Endothelial cell of umbilical vein (primary cell): ENCODE data around the gene ZNF48. TPM values are rescaled to one million over a fixed set of nuclear protein-coding genes. Genes with fewer than 3 reads are reported as not detected.

Experiments used
- BruUV-seq: library from RNA; stranded (reverse); fragments of 400-500 nt; replicated peaks from 2 replicates; lab custom pipeline; 2021; lab: Mats Ljungman, UMichigan
- CTCF ChIA-PET: fragments of 300-600, 350-600 bp; sonication (Branson Sonifier 250); formaldehyde crosslinking; loops from one replicate; lab custom pipeline; 2021; ENCODE audit warnings: antibody characterized with exemption, inconsistent platforms; lab: Charles Lee
- POLR2A ChIA-PET: fragments of 300-600, 350-600 bp; sonication (Branson Sonifier 250); formaldehyde crosslinking; loops from one replicate; lab custom pipeline; 2021; ENCODE audit warnings: antibody characterized with exemption, inconsistent platforms; lab: Charles Lee
- DNase-seq: peaks from one replicate; pipeline ENCODE4 v3.0.0-alpha.2; 2011; ENCODE audit warnings: low read depth, low spot score
- FAIRE-seq: peaks from 2 replicates; lab custom pipeline; 2011; peaks lifted over from hg19 to GRCh38; lab: Jason Lieb, UNC
- H2AFZ ChIP-seq: 2 replicates; pipeline ENCODE4 v1.6.0; 2012; ENCODE audit warnings: low read depth, low read length, control low read depth, inconsistent platforms
- H3K27ac ChIP-seq: 2 replicates; pipeline ENCODE4 v1.5.1; 2011; ENCODE audit warnings: low read depth, mild to moderate bottlenecking, control low read depth, low read length, moderate library complexity; ENCODE audit not compliant: insufficient read depth
- H3K27me3 ChIP-seq, 2 experiments: 2 replicates each; pipeline versions ENCODE4 v1.6.0 to v1.6.1; 2011; ENCODE audit warnings: low read length in 2 of 2, mixed read lengths in 1 of 2; ENCODE audit not compliant: control insufficient read depth in 2 of 2, insufficient read depth in 2 of 2
- H3K36me3 ChIP-seq, 2 experiments: 2 replicates in 1 of 2; 3 replicates in 1 of 2; pipeline ENCODE4 v1.5.1; 2011; ENCODE audit warnings: low read length in 2 of 2, mild to moderate bottlenecking in 1 of 2, moderate library complexity in 1 of 2; ENCODE audit not compliant: control insufficient read depth in 2 of 2, insufficient read depth in 2 of 2; ENCODE audit errors: extremely low read depth in 1 of 2
- H3K4me1 ChIP-seq: 3 replicates; pipeline ENCODE4 v1.5.1; 2011; ENCODE audit warnings: mild to moderate bottlenecking, low read length; ENCODE audit not compliant: control insufficient read depth, insufficient read depth; ENCODE audit errors: extremely low read depth
- H3K4me2 ChIP-seq: 2 replicates; pipeline ENCODE4 v1.6.1; 2011; ENCODE audit warnings: low read length, control low read depth, mixed read lengths; ENCODE audit not compliant: insufficient read depth
- H3K4me3 ChIP-seq, 3 experiments: fragments of 200-600 bp in 1 of 3; sonication (generic), shearing (Covaris generic) in 1 of 3; replicated peaks in 1 of 3; 2 replicates each; pipeline ENCODE4 v1.5.1; 2011 to 2016; ENCODE audit warnings: control low read depth in 3 of 3, low read length in 3 of 3, mild to moderate bottlenecking in 2 of 3, inconsistent platforms in 1 of 3, low read depth in 1 of 3, moderate library complexity in 1 of 3; ENCODE audit not compliant: insufficient read depth in 1 of 3
- H3K79me2 ChIP-seq: 2 replicates; pipeline ENCODE4 v1.6.0; 2012; ENCODE audit warnings: low read length, inconsistent platforms; ENCODE audit not compliant: control insufficient read depth, insufficient read depth
- H3K9ac ChIP-seq: replicated peaks from 2 replicates; pipeline ENCODE3; 2011; ENCODE audit warnings: low read length, control low read depth; ENCODE audit not compliant: insufficient read depth; ENCODE audit errors: extremely low read depth
- H3K9me1 ChIP-seq: replicated peaks from 3 replicates; pipeline ENCODE4 v1.6.0; 2011; ENCODE audit warnings: mild to moderate bottlenecking, low read length; ENCODE audit not compliant: control insufficient read depth, insufficient read depth; ENCODE audit errors: extremely low read depth
- H3K9me3 ChIP-seq: replicated peaks from 2 replicates; pipeline ENCODE4 v1.5.1; 2012; ENCODE audit warnings: low read length, inconsistent platforms; ENCODE audit not compliant: control insufficient read depth, insufficient read depth
- H4K20me1 ChIP-seq: replicated peaks from 2 replicates; pipeline ENCODE3; 2011; ENCODE audit warnings: mild to moderate bottlenecking, low read length; ENCODE audit not compliant: control insufficient read depth, insufficient read depth; ENCODE audit errors: extremely low read depth
- EZH2 ChIP-seq: IDR thresholded peaks from 2 replicates; pipeline ENCODE4 v1.6.1; 2012; ENCODE audit warnings: borderline replicate concordance, low read depth, mild to moderate bottlenecking, moderate library complexity, low read length, inconsistent platforms; ENCODE audit not compliant: severe bottlenecking
- FOS ChIP-seq: IDR thresholded peaks from 2 replicates; pipeline ENCODE4 v1.6.1; 2011; ENCODE audit warnings: mild to moderate bottlenecking, low read length, moderate library complexity, borderline replicate concordance; ENCODE audit not compliant: insufficient read depth
- GATA2 ChIP-seq: IDR thresholded peaks from 2 replicates; pipeline ENCODE4 v1.7.0; 2011; ENCODE audit warnings: low read depth, mild to moderate bottlenecking, moderate library complexity, mixed read lengths, low read length; ENCODE audit not compliant: insufficient read length, insufficient read depth
- JUN ChIP-seq: IDR thresholded peaks from 2 replicates; pipeline ENCODE4 v1.6.1; 2011; ENCODE audit warnings: borderline replicate concordance, low read depth; ENCODE audit not compliant: insufficient read length, insufficient read depth
- MYC ChIP-seq: IDR thresholded peaks from one replicate; pipeline ENCODE4 v1.6.1; 2011; ENCODE audit warnings: mild to moderate bottlenecking, low read depth, low read length
- POLR2A ChIP-seq: IDR thresholded peaks from 2 replicates; pipeline ENCODE4 v1.6.1; 2012; ENCODE audit warnings: low read depth, mild to moderate bottlenecking, control low read depth, low read length
- POLR2AphosphoS5 ChIP-seq: IDR thresholded peaks from 2 replicates; pipeline ENCODE4 v1.6.1; 2012; ENCODE audit warnings: low read depth, mild to moderate bottlenecking, control low read depth, low read length, moderate library complexity; ENCODE audit not compliant: insufficient read depth
- dilution Hi-C: fragments of 300-500 bp; cut with MboI; formaldehyde crosslinking; loops from one replicate; pipeline ENCODE4 v1.15.0; 2019; ENCODE audit warnings: low sequenced_read_pairs; ENCODE audit not compliant: extremely low pct_ligation_motif_present
- intact Hi-C: fragments of 100-400 bp; cut with micrococcal nuclease; formaldehyde crosslinking; loops from one replicate; pipeline ENCODE4 v1.10.0; 2022
- polyA plus RNA-seq, 4 experiments: library from polyadenylated mRNA; depleted of rRNA in 3 of 4; stranded (reverse) in 3 of 4; unstranded in 1 of 4; fragments of >200 nt; gene quantifications; 2 replicates each; pipeline versions ENCODE4 v1.2.1 to v1.2.3, GENCODE V29; 2011 to 2012; ENCODE audit warnings: missing spikeins in 1 of 4
- total RNA-seq: library from RNA; stranded (reverse); gene quantifications from 2 replicates; pipeline ENCODE4 v1.2.3, GENCODE V29; 2021
- TF ChIP-seq, protein P1 (sequence below), 2 donors: IDR thresholded peaks; 1 replicate in 1 of 2; 2 replicates in 1 of 2; pipeline ENCODE4 v1.5.1; 2011; ENCODE audit warnings: low read length in 2 of 2, mild to moderate bottlenecking in 2 of 2, moderate library complexity in 2 of 2, control low read depth in 1 of 2, inconsistent platforms in 1 of 2, low read depth in 1 of 2; ENCODE audit not compliant: insufficient read depth in 1 of 2; ENCODE audit errors: extremely low read depth in 1 of 2
- TF ChIP-seq, protein P2 (sequence below): IDR thresholded peaks from 2 replicates; pipeline ENCODE4 v1.6.1; 2011; ENCODE audit not compliant: insufficient read depth, insufficient read length

Gene ZNF48
- total and polyA plus RNA-seq, 2 donors (not counting 3 experiments of a cell fraction or from before 2014, with no cell fraction given): 15.3 to 16.1 TPM

DNA sequence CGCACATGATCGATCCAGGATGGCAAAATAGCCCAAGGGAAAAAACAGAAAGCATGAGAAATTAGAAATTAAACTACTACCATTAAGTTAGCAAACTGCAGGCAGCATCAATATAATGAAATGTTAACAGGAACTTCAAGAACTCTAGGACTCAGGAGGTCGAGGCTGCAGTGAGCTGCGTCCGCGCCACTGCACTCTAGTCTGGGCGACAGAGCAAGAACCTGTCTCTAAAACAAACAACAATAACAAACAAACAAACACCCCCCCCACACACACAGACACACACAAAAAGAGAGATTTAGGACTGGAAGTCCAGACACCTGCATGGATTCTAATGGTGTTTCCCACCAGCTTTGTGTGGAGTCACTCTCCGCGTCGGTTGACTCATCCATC, 51.0 kb downstream of the ZNF48 start:
- Histone ChIP-seq H3K9ac (peak overlapping the region; percentile 85), H3K4me3 (peak overlapping the region in 1 of 3 experiments; percentile 79), H3K27ac (peak overlapping the region; percentile 72), H3K9me1 (no peaks in the 10 kb centered on the region), H4K20me1 (no peaks in the 10 kb centered on the region), H3K4me2 (peak overlapping the region; percentile 57), H3K27me3 (no peaks in the 10 kb centered on the region), H3K4me1 (peaks cover 11% of the 10 kb centered on the region), H2AFZ (peak overlapping the region; percentile 69), H3K9me3 (no peaks in the 10 kb centered on the region), H3K79me2 (peaks cover 12% of the 10 kb centered on the region), H3K36me3 (no peaks in the 10 kb centered on the region)
- intact Hi-C loops: loop anchor here (5.0 kb wide), 2 partner anchors 46 to 246 kb away; no protein-coding TSS in a partner anchor
- ChIA-PET CTCF (interaction anchor here (1.2 to 5.7 kb wide), 3 partner anchors 28 to 152 kb away, joined by 4 to 47 read pairs (median 7); no protein-coding TSS in a partner anchor), POLR2A (no interaction called here)
- no TSS peak for BruUV-seq
- no peak for DNase-seq
- TF ChIP-seq, protein P1, sequence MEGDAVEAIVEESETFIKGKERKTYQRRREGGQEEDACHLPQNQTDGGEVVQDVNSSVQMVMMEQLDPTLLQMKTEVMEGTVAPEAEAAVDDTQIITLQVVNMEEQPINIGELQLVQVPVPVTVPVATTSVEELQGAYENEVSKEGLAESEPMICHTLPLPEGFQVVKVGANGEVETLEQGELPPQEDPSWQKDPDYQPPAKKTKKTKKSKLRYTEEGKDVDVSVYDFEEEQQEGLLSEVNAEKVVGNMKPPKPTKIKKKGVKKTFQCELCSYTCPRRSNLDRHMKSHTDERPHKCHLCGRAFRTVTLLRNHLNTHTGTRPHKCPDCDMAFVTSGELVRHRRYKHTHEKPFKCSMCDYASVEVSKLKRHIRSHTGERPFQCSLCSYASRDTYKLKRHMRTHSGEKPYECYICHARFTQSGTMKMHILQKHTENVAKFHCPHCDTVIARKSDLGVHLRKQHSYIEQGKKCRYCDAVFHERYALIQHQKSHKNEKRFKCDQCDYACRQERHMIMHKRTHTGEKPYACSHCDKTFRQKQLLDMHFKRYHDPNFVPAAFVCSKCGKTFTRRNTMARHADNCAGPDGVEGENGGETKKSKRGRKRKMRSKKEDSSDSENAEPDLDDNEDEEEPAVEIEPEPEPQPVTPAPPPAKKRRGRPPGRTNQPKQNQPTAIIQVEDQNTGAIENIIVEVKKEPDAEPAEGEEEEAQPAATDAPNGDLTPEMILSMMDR (IDR thresholded peaks at IDR 0.05; ENCODE audit: extremely low read depth in 1 of 2, insufficient read depth in 1 of 2, low read depth in 1 of 2, low read length in 2 of 2): no peak
- no peak for TF ChIP-seq POLR2AphosphoS5
- TF ChIP-seq FOS: no peak
- TF ChIP-seq EZH2: no peak
- no peak for TF ChIP-seq MYC
- TF ChIP-seq POLR2A: no peak
- no peak for TF ChIP-seq JUN
- TF ChIP-seq, protein P2, sequence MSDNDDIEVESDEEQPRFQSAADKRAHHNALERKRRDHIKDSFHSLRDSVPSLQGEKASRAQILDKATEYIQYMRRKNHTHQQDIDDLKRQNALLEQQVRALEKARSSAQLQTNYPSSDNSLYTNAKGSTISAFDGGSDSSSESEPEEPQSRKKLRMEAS: no peak
- TF ChIP-seq GATA2: no peak
- dilution Hi-C loops: no loop called here
- no peak for FAIRE-seq
